Epithelial cell of esophagus (primary cell): ENCODE data around the gene ANKZF1.

Source experiments
- DNase-seq: peaks from one replicate; pipeline ENCODE4 v3.0.0; 2010; ENCODE audit warnings: low read depth
- H3K4me3 ChIP-seq: 2 replicates; pipeline ENCODE4 v1.5.1; 2011; ENCODE audit warnings: mild to moderate bottlenecking, low read length, control low read depth
- TF ChIP-seq, protein P1 (sequence below): IDR thresholded peaks from 2 replicates; pipeline ENCODE4 v1.5.1; 2011; ENCODE audit warnings: low read depth, mild to moderate bottlenecking, low read length, control low read depth, inconsistent platforms; ENCODE audit not compliant: insufficient read depth; ENCODE audit errors: missing control alignments

ANKZF1 gene

DNA sequence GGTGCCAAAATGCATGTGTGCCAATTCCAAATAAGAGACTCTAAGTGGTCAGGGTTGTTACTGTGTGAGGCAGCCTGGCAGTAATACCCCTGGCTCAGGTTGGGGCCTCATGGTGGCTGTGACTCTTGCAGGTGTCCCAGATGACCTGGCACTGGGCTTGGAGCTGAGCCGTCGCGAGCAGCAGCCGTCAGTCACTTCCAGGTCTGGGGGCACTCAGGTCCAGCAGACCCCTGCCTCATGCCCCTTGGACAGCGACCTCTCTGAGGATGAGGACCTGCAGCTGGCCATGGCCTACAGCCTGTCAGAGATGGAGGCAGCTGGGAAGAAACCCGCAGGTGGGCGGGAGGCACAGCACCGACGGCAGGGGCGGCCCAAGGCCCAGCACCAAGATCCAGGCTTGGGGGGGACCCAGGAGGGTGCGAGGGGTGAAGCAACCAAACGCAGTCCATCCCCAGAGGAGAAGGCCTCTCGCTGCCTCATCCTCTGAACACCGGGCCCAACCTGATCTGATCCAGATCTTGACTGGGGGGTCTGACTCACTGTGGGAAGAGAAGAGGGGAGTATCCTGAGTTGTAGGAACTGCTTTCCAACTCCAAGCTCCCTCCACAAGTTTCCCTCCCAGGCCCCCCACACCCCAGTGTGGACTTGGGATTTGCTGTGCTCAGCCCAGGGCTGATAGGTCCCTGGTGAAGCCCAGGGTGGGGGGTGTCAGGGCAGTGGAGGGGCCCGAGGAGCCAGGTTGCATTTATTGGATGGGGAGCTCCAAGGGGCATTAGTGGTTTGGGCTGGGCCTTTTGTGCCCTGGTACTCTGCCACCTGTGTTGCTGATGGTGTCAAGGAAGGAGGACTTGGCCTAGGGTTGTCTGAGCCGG lies 55.1 kb downstream of the ANKZF1 start:
- TF ChIP-seq, protein P1, sequence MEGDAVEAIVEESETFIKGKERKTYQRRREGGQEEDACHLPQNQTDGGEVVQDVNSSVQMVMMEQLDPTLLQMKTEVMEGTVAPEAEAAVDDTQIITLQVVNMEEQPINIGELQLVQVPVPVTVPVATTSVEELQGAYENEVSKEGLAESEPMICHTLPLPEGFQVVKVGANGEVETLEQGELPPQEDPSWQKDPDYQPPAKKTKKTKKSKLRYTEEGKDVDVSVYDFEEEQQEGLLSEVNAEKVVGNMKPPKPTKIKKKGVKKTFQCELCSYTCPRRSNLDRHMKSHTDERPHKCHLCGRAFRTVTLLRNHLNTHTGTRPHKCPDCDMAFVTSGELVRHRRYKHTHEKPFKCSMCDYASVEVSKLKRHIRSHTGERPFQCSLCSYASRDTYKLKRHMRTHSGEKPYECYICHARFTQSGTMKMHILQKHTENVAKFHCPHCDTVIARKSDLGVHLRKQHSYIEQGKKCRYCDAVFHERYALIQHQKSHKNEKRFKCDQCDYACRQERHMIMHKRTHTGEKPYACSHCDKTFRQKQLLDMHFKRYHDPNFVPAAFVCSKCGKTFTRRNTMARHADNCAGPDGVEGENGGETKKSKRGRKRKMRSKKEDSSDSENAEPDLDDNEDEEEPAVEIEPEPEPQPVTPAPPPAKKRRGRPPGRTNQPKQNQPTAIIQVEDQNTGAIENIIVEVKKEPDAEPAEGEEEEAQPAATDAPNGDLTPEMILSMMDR, result no peak
- no peak for DNase-seq
- H3K4me3 ChIP-seq, result no peak overlapping the region

DNA sequence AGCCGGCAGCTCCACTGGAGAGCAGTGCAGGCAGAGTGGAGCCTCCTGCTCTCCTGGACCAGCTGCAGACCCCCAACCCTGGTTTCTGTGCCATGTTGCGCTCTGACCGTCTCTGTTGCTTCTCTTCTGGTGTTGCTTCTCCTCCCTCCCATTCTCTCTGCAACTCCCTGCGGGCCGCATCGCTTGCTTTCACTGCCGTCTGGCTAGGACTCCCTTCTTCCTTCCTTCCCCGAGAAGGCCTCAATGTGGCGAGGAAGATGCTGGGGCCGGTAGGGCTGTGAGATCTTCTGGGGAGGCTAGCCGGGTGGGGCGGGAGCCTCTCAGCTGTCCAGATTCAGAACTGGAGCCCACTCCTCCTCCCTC lies 55.7 kb downstream of the ANKZF1 start:
- H3K4me3 ChIP-seq, result no peak overlapping the region
- TF ChIP-seq, protein P1, result no peak
- DNase-seq, result no peak

DNA sequence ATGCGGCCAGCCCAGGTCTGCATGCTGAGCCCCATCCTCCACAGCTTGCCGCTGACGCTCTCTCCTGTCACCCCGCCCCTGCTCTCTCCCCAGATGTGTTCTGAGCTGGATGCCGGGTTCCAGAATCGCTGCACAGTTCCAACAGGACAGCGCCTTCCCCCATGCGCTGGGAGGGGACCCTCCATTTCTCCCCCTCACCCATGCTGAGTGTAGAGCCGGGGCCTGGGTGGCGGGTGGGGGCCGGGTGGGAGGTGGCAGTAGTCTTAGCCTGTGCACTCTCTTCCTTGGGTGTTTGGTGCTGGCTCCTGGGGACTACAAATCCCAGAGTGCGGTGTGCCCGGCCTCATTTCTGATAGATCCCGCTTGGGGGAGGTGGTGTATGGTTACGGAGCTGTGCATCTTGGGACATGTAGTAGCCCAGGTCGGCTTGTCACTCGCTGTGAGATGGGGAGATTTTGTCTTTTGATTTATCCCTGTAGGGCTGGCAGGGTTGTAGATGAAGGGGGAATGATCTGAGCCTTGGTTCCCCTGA lies 56.4 kb downstream of the ANKZF1 start:
- peak; percentile 83 for DNase-seq
- H3K4me3 ChIP-seq, result no peak overlapping the region
- TF ChIP-seq, protein P1, result no peak
